ENCODE data around the gene APOBEC3G.

Gene APOBEC3G

GRCh38 chr22:39090426-39091064 lies 13.5 kb downstream of the APOBEC3G start:
- peak; percentile 68 to 72 for DNase-seq (ENCODE audit: low read depth in 2 of 2, low spot score in 1 of 2)

GRCh38 chr22:39091126-39092081 lies 14.3 kb downstream of the APOBEC3G start:
- no peak for DNase-seq (ENCODE audit: low read depth in 2 of 2, low spot score in 1 of 2)

GRCh38 chr22:39092111-39092862 lies 15.2 kb downstream of the APOBEC3G start:
- no peak for DNase-seq (ENCODE audit: low read depth in 2 of 2, low spot score in 1 of 2)

GRCh38 chr22:39094717-39095389 lies 17.8 kb downstream of the APOBEC3G start:
- DNase-seq (ENCODE audit: low read depth in 2 of 2, low spot score in 1 of 2), result no peak

- no peak for DNase-seq (ENCODE audit: low read depth in 2 of 2, low spot score in 1 of 2)
Observed at GRCh38 chr22:39095971-39096370, 18.9 kb downstream of the APOBEC3G start.

GRCh38 chr22:39097098-39098020 lies 20.3 kb downstream of the APOBEC3G start, which contains the start of gene APOBEC3H:
TSS of gene APOBEC3H (plus strand) at chr22:39097244. CDS start at chr22:39100279, 3,035 bp downstream.
- no peak for DNase-seq (ENCODE audit: low read depth in 2 of 2, low spot score in 1 of 2)

GRCh38 chr22:39098026-39098425 lies 21.0 kb downstream of the APOBEC3G start:
- DNase-seq (ENCODE audit: low read depth in 2 of 2, low spot score in 1 of 2), result no peak

- no peak for DNase-seq (ENCODE audit: low read depth in 2 of 2, low spot score in 1 of 2)
Observed at GRCh38 chr22:39098576-39098975, 21.5 kb downstream of the APOBEC3G start.

GRCh38 chr22:39101226-39101625 lies 24.2 kb downstream of the APOBEC3G start:
- no peak for DNase-seq (ENCODE audit: low read depth in 2 of 2, low spot score in 1 of 2)

GRCh38 chr22:39103431-39103830 lies 26.4 kb downstream of the APOBEC3G start:
- DNase-seq (ENCODE audit: low read depth in 2 of 2, low spot score in 1 of 2), result no peak

- no peak for DNase-seq (ENCODE audit: low read depth in 2 of 2, low spot score in 1 of 2)
Observed at GRCh38 chr22:39106326-39106725, 29.3 kb downstream of the APOBEC3G start.

GRCh38 chr22:39108487-39108886 lies 31.4 kb downstream of the APOBEC3G start:
- no peak for DNase-seq (ENCODE audit: low read depth in 2 of 2, low spot score in 1 of 2)

GRCh38 chr22:39109361-39109760 lies 32.3 kb downstream of the APOBEC3G start:
- DNase-seq (ENCODE audit: low read depth in 2 of 2, low spot score in 1 of 2), result no peak

GRCh38 chr22:39110631-39111561 lies 33.8 kb downstream of the APOBEC3G start:
- DNase-seq (ENCODE audit: low read depth in 2 of 2, low spot score in 1 of 2), result no peak

- no peak for DNase-seq (ENCODE audit: low read depth in 2 of 2, low spot score in 1 of 2)
Observed at GRCh38 chr22:39114112-39114511, 37.0 kb downstream of the APOBEC3G start.

- DNase-seq (ENCODE audit: low read depth in 2 of 2, low spot score in 1 of 2), result no peak
Observed at GRCh38 chr22:39115570-39115969, 38.5 kb downstream of the APOBEC3G start.

GRCh38 chr22:39115977-39116621 lies 39.0 kb downstream of the APOBEC3G start:
- no peak for DNase-seq (ENCODE audit: low read depth in 2 of 2, low spot score in 1 of 2)

GRCh38 chr22:39117585-39118191 lies 40.6 kb downstream of the APOBEC3G start:
- DNase-seq (ENCODE audit: low read depth in 2 of 2, low spot score in 1 of 2), result peak in 1 of 2 donors; percentile 53
